ENCODE data around the gene SPRTN. TPM values are rescaled to one million over a fixed set of nuclear protein-coding genes. Genes with fewer than 3 reads are reported as not detected.

The SPRTN gene
- total and polyA plus RNA-seq, 2 of the 8 experiments (the other 6 are each of a cell fraction or from before 2014, with no cell fraction given), result 6.6 to 15.1 TPM

DNA sequence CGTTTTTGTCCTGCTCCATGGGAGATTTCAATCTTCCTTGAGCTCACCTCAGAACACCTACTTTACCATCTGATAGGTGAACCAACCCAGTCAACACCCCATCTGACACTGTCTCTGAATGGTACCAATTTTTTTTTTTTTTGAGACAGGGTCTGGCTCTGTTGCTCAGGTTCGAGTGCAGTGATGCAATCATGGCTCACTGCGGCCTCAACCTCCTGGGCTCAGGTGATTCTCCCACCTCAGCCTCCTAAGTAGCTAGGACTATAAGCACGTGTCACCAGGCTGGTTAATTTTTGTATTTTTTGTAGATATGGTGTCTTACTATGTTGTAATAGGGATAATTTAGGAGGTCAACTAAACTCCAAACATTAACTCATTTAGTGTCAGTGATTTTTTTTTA is 36.3 kb downstream of the SPRTN start:
- Histone ChIP-seq H3K79me2 (ENCODE audit: control insufficient read depth in 1 of 2, insufficient read depth in 2 of 2, low read length in 2 of 2) (no peaks in the 10 kb centered on the region), H2BK120ac (replicated peaks; ENCODE audit: low read depth, low read length) (no peak overlapping the region), H3K23ac (ENCODE audit: insufficient read length) (no peak overlapping the region), H3K27ac (ENCODE audit: low read depth, low read length) (no peak overlapping the region), H3K36me3 (ENCODE audit: control insufficient read depth in 2 of 4, insufficient read depth in 4 of 4, low read length in 3 of 4) (no peaks in the 10 kb centered on the region), H3K4ac (replicated peaks; ENCODE audit: insufficient read length, low read depth, low read length) (no peak overlapping the region), H3K27me3 (replicated peaks in 1 of 4; ENCODE audit: control insufficient read depth in 3 of 4, extremely low read depth in 1 of 4, insufficient read depth in 3 of 4, low read length in 3 of 4) (no peaks in the 10 kb centered on the region), H3K56ac (replicated peaks; ENCODE audit: insufficient read length, low read depth, low read length) (no peak overlapping the region), H3K4me2 (ENCODE audit: insufficient read depth in 1 of 2, low read depth in 2 of 2, low read length in 2 of 2) (no peak overlapping the region), H4K20me1 (replicated peaks in 1 of 2; ENCODE audit: control insufficient read depth in 1 of 2, insufficient read depth in 2 of 2, low read length in 2 of 2) (peaks cover 0 to 1% of the 10 kb centered on the region in 2 experiments), H3K79me1 (ENCODE audit: low read depth, low read length) (no peaks in the 10 kb centered on the region), H2BK5ac (ENCODE audit: low read depth, low read length) (no peak overlapping the region), H2BK20ac (ENCODE audit: low read length) (no peak overlapping the region), H3K18ac (ENCODE audit: extremely low read depth, low read length) (no peak overlapping the region), H3K9ac (replicated peaks in 1 of 4; ENCODE audit: extremely low read depth in 1 of 4, low read depth in 3 of 4, low read length in 3 of 4) (no peak overlapping the region), H3K23me2 (ENCODE audit: low read depth, low read length) (no peaks in the 10 kb centered on the region), H3K4me3 (ENCODE audit: extremely low read depth in 1 of 4, insufficient read depth in 2 of 4, low read depth in 3 of 4, low read length in 4 of 4) (no peak overlapping the region), H2AFZ (ENCODE audit: low read length) (no peak overlapping the region), H3K14ac (ENCODE audit: insufficient read length) (no peak overlapping the region), H4K8ac (ENCODE audit: extremely low read depth, insufficient read depth, low read length) (no peak overlapping the region), H3K4me1 (replicated peaks in 1 of 4; ENCODE audit: control insufficient read depth in 3 of 4, insufficient read depth in 4 of 4, low read length in 3 of 4) (peaks cover 0 to 6% (median 0%) of the 10 kb centered on the region in 4 experiments; a peak in 2 of 7 replicates), H2BK15ac (ENCODE audit: low read length) (no peak overlapping the region), H2BK12ac (ENCODE audit: low read depth, low read length) (no peak overlapping the region), H2AK5ac (ENCODE audit: low read depth, low read length) (no peak overlapping the region), H4K5ac (ENCODE audit: insufficient read length, low read depth, low read length) (no peak overlapping the region), H4K91ac (replicated peaks; ENCODE audit: insufficient read length, low read length) (no peak overlapping the region), H3K9me3 (ENCODE audit: insufficient read depth in 2 of 2, low read depth in 1 of 2, low read length in 1 of 2) (no peaks in the 10 kb centered on the region)
- TF ChIP-seq POLR2AphosphoS5 (IDR thresholded peaks at IDR 0.05; ENCODE audit: low read depth, low read length), result no peak
- TF ChIP-seq CEBPB (IDR thresholded peaks at IDR 0.05; ENCODE audit: low read depth, low read length), result 0 out of 2 replicates have a peak, but pooled peaks have one; percentile 10
- no peak for TF ChIP-seq KDM1A (IDR thresholded peaks at IDR 0.05; ENCODE audit: borderline replicate concordance, low read length)
- DNase-seq (ENCODE audit: low read depth in 1 of 2, low spot score in 2 of 2), result no peak
- ChIA-PET POLR2A (ENCODE audit: partially characterized antibody) (no interaction called here), CTCF (ENCODE audit: partially characterized antibody) (interaction anchor here (1.0 to 2.6 kb wide), 2 partner anchors 12 to 216 kb away, joined by 3 to 7 read pairs; no protein-coding TSS in a partner anchor)
- WGBS, 2 experiments (ENCODE audit: extremely low coverage in 1 of 2, insufficient coverage in 1 of 2, insufficient read length in 1 of 2, insufficient replicate concordance in 2 of 2, low coverage in 1 of 2, low lambda C conversion rate in 2 of 2, missing lambda C conversion rate in 1 of 2), result 82% methylated on average over 3 of the region's 4 CpGs; no CpG with 5 or more reads in 1 of the 2 experiments
- FAIRE-seq, result no peak
